ENCODE results near the gene PARM1. TPM values are rescaled to one million over a fixed set of nuclear protein-coding genes. Genes with fewer than 3 reads are reported as not detected.

Gene PARM1
- total and polyA plus RNA-seq, 2 experiments from 2014 or later = 4.9 to 10.4 TPM

DNA sequence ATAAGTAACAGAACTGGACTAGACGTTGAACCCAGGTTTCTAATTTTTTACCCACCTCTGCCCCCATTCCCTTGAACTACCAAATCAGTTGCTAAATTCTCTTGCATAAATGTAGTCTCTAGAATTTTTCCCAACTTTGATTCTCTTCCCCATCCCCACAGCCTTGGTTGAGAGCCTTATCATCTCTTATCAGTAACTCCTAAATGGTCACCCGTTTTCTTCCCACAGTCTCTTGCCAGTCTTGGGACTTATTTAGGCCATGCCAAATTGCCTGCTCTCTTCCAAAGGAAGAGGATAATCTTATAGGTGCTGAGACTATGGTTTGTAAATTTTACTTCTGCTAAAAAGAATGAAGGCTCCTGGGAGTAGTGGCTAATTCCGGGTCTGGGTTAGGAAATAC is 13.3 kb downstream of the PARM1 start:
- peaks cover 9% of the 10 kb centered on the region; the same call in 1 of the 2 replicates for H3K4me1 ChIP-seq (ENCODE audit: insufficient read depth)
- Mint-ChIP-seq H3K27ac (no peak overlapping the region), H3K9me3 (peaks cover 3% of the 10 kb centered on the region; the same call in 1 of the 3 replicates), H3K4me1 (peaks cover 16% of the 10 kb centered on the region), H3K4me3 (no peak overlapping the region), H3K27me3 (ENCODE audit: insufficient read depth, low read depth, poor library complexity) (no peaks in the 10 kb centered on the region), H3K36me3 (ENCODE audit: low read depth) (peaks cover 3% of the 10 kb centered on the region; the same call in 2 of the 3 replicates)
- no peaks in the 10 kb centered on the region for H4K20me1 ChIP-seq (replicated peaks; ENCODE audit: insufficient read depth)
- no peaks in the 10 kb centered on the region for H3K79me2 ChIP-seq (replicated peaks; ENCODE audit: insufficient read depth)
- no peak overlapping the region for H3K4me2 ChIP-seq
- no peak overlapping the region for H3K27ac ChIP-seq (ENCODE audit: low read depth)
- H2AFZ ChIP-seq = no peak overlapping the region
- H3K9me2 ChIP-seq (ENCODE audit: insufficient read depth) = no peaks in the 10 kb centered on the region
- no peak for ATAC-seq
- no peaks in the 10 kb centered on the region for H3K36me3 ChIP-seq (ENCODE audit: insufficient read depth)
- no peak overlapping the region for H3K4me3 ChIP-seq
- H3F3A ChIP-seq (replicated peaks; ENCODE audit: low read depth) = no peaks in the 10 kb centered on the region
- no peak for TF ChIP-seq JUNB (IDR thresholded peaks at IDR 0.05; ENCODE audit: unreplicated experiment)
- TF ChIP-seq POLR2AphosphoS5 (IDR thresholded peaks at IDR 0.05; ENCODE audit: low read depth) = no peak
- no peak for TF ChIP-seq CREB1 (CRISPR knock-in tag; IDR thresholded peaks at IDR 0.05; ENCODE audit: low read depth)
- no peak for TF ChIP-seq STAT1 (IDR thresholded peaks at IDR 0.05; ENCODE audit: unreplicated experiment)
- TF ChIP-seq ZNF331 (CRISPR knock-in tag; IDR thresholded peaks at IDR 0.05; ENCODE audit: low read depth) = no peak
- no peak for TF ChIP-seq ZNF114 (CRISPR knock-in tag; IDR thresholded peaks at IDR 0.05)
- TF ChIP-seq EZH2 (IDR thresholded peaks at IDR 0.05; ENCODE audit: low read depth, unreplicated experiment) = no peak
- TF ChIP-seq EZH2phosphoT487 (IDR thresholded peaks at IDR 0.05; ENCODE audit: unreplicated experiment) = no peak
- TF ChIP-seq, protein P1, sequence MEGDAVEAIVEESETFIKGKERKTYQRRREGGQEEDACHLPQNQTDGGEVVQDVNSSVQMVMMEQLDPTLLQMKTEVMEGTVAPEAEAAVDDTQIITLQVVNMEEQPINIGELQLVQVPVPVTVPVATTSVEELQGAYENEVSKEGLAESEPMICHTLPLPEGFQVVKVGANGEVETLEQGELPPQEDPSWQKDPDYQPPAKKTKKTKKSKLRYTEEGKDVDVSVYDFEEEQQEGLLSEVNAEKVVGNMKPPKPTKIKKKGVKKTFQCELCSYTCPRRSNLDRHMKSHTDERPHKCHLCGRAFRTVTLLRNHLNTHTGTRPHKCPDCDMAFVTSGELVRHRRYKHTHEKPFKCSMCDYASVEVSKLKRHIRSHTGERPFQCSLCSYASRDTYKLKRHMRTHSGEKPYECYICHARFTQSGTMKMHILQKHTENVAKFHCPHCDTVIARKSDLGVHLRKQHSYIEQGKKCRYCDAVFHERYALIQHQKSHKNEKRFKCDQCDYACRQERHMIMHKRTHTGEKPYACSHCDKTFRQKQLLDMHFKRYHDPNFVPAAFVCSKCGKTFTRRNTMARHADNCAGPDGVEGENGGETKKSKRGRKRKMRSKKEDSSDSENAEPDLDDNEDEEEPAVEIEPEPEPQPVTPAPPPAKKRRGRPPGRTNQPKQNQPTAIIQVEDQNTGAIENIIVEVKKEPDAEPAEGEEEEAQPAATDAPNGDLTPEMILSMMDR (conservative IDR thresholded peaks at IDR 0.05; ENCODE audit: low read depth in 2 of 2) = no peak
- TF ChIP-seq, protein P2, sequence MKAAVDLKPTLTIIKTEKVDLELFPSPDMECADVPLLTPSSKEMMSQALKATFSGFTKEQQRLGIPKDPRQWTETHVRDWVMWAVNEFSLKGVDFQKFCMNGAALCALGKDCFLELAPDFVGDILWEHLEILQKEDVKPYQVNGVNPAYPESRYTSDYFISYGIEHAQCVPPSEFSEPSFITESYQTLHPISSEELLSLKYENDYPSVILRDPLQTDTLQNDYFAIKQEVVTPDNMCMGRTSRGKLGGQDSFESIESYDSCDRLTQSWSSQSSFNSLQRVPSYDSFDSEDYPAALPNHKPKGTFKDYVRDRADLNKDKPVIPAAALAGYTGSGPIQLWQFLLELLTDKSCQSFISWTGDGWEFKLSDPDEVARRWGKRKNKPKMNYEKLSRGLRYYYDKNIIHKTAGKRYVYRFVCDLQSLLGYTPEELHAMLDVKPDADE (IDR thresholded peaks at IDR 0.05) = no peak
- TF ChIP-seq, protein P3, sequence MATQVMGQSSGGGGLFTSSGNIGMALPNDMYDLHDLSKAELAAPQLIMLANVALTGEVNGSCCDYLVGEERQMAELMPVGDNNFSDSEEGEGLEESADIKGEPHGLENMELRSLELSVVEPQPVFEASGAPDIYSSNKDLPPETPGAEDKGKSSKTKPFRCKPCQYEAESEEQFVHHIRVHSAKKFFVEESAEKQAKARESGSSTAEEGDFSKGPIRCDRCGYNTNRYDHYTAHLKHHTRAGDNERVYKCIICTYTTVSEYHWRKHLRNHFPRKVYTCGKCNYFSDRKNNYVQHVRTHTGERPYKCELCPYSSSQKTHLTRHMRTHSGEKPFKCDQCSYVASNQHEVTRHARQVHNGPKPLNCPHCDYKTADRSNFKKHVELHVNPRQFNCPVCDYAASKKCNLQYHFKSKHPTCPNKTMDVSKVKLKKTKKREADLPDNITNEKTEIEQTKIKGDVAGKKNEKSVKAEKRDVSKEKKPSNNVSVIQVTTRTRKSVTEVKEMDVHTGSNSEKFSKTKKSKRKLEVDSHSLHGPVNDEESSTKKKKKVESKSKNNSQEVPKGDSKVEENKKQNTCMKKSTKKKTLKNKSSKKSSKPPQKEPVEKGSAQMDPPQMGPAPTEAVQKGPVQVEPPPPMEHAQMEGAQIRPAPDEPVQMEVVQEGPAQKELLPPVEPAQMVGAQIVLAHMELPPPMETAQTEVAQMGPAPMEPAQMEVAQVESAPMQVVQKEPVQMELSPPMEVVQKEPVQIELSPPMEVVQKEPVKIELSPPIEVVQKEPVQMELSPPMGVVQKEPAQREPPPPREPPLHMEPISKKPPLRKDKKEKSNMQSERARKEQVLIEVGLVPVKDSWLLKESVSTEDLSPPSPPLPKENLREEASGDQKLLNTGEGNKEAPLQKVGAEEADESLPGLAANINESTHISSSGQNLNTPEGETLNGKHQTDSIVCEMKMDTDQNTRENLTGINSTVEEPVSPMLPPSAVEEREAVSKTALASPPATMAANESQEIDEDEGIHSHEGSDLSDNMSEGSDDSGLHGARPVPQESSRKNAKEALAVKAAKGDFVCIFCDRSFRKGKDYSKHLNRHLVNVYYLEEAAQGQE (IDR thresholded peaks at IDR 0.05; ENCODE audit: unreplicated experiment) = no peak
- no peak for TF ChIP-seq NANOG (IDR thresholded peaks at IDR 0.05; ENCODE audit: borderline replicate concordance)
- TF ChIP-seq, protein P4, sequence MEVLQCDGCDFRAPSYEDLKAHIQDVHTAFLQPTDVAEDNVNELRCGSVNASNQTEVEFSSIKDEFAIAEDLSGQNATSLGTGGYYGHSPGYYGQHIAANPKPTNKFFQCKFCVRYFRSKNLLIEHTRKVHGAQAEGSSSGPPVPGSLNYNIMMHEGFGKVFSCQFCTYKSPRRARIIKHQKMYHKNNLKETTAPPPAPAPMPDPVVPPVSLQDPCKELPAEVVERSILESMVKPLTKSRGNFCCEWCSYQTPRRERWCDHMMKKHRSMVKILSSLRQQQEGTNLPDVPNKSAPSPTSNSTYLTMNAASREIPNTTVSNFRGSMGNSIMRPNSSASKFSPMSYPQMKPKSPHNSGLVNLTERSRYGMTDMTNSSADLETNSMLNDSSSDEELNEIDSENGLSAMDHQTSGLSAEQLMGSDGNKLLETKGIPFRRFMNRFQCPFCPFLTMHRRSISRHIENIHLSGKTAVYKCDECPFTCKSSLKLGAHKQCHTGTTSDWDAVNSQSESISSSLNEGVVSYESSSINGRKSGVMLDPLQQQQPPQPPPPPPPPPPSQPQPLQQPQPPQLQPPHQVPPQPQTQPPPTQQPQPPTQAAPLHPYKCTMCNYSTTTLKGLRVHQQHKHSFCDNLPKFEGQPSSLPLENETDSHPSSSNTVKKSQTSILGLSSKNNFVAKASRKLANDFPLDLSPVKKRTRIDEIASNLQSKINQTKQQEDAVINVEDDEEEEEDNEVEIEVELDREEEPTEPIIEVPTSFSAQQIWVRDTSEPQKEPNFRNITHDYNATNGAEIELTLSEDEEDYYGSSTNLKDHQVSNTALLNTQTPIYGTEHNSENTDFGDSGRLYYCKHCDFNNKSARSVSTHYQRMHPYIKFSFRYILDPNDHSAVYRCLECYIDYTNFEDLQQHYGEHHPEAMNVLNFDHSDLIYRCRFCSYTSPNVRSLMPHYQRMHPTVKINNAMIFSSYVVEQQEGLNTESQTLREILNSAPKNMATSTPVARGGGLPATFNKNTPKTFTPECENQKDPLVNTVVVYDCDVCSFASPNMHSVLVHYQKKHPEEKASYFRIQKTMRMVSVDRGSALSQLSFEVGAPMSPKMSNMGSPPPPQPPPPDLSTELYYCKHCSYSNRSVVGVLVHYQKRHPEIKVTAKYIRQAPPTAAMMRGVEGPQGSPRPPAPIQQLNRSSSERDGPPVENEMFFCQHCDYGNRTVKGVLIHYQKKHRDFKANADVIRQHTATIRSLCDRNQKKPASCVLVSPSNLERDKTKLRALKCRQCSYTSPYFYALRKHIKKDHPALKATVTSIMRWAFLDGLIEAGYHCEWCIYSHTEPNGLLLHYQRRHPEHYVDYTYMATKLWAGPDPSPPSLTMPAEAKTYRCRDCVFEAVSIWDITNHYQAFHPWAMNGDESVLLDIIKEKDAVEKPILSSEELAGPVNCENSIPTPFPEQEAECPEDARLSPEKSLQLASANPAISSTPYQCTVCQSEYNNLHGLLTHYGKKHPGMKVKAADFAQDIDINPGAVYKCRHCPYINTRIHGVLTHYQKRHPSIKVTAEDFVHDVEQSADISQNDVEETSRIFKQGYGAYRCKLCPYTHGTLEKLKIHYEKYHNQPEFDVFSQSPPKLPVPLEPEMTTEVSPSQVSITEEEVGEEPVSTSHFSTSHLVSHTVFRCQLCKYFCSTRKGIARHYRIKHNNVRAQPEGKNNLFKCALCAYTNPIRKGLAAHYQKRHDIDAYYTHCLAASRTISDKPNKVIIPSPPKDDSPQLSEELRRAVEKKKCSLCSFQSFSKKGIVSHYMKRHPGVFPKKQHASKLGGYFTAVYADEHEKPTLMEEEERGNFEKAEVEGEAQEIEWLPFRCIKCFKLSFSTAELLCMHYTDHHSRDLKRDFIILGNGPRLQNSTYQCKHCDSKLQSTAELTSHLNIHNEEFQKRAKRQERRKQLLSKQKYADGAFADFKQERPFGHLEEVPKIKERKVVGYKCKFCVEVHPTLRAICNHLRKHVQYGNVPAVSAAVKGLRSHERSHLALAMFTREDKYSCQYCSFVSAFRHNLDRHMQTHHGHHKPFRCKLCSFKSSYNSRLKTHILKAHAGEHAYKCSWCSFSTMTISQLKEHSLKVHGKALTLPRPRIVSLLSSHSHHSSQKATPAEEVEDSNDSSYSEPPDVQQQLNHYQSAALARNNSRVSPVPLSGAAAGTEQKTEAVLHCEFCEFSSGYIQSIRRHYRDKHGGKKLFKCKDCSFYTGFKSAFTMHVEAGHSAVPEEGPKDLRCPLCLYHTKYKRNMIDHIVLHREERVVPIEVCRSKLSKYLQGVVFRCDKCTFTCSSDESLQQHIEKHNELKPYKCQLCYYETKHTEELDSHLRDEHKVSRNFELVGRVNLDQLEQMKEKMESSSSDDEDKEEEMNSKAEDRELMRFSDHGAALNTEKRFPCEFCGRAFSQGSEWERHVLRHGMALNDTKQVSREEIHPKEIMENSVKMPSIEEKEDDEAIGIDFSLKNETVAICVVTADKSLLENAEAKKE (CRISPR knock-in tag; IDR thresholded peaks at IDR 0.05) = no peak
- H3K27me3 ChIP-seq (ENCODE audit: insufficient read depth) = no peaks in the 10 kb centered on the region
- no peak for DNase-seq (ENCODE audit: low spot score)
